ENCODE data around the gene SYNC.

SYNC gene

DNA sequence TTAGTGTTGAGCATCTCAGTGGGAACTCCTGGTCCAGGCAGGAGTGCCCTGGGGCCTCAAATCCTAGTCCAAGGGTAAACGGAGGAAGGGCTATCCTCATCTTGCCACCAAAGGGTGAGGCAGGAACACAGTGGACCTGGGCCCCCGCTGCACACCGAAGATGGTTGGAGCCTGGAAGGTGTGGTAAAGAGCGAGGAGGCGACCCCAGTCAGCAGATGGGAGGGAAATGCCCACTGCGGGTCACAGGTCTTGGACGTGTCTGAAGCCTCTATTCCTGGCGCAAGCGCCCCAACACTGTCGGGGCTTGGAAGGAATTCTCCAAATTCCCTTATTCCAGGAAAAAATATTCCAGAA is 38.5 kb upstream of the SYNC start:
- POLR2A ChIA-PET, result no interaction called here
- TF ChIP-seq FOXA1 (IDR thresholded peaks at IDR 0.05) (no peak), SP1 (IDR thresholded peaks at IDR 0.05) (no peak), ZNF384 (IDR thresholded peaks at IDR 0.05) (no peak), NFRKB (IDR thresholded peaks at IDR 0.05) (no peak), CTBP1 (IDR thresholded peaks at IDR 0.05; ENCODE audit: borderline replicate concordance) (no peak), HDGF (IDR thresholded peaks at IDR 0.05; ENCODE audit: borderline replicate concordance) (no peak), ELF4 (IDR thresholded peaks at IDR 0.05) (no peak), ARNT (IDR thresholded peaks at IDR 0.05) (no peak)
- CTCF ChIA-PET, result no interaction called here
- no peak for DNase-seq (ENCODE audit: extremely low spot score)

- DNase-seq (ENCODE audit: extremely low spot score), result no peak
- POLR2A ChIA-PET, result no interaction called here
- CTCF ChIA-PET, result no interaction called here
- TF ChIP-seq L3MBTL2 (conservative IDR thresholded peaks at IDR 0.05) (no peak), CTBP1 (IDR thresholded peaks at IDR 0.05; ENCODE audit: borderline replicate concordance) (no peak), BHLHE40 (IDR thresholded peaks at IDR 0.05; ENCODE audit: borderline replicate concordance) (no peak), FOXM1 (IDR thresholded peaks at IDR 0.05; ENCODE audit: borderline replicate concordance) (no peak), FOXA1 (IDR thresholded peaks at IDR 0.05) (no peak), ZNF384 (IDR thresholded peaks at IDR 0.05) (no peak), LEF1 (IDR thresholded peaks at IDR 0.05; ENCODE audit: borderline replicate concordance) (no peak), ELF4 (IDR thresholded peaks at IDR 0.05) (no peak)
Measured at GRCh38 chr1:32736812-32737791, 34.5 kb upstream of the SYNC start.

- CTCF ChIA-PET, result no interaction called here
- TF ChIP-seq FOXA1 (IDR thresholded peaks at IDR 0.05) (no peak), CTBP1 (IDR thresholded peaks at IDR 0.05; ENCODE audit: borderline replicate concordance) (no peak), SP1 (IDR thresholded peaks at IDR 0.05) (no peak), LEF1 (IDR thresholded peaks at IDR 0.05; ENCODE audit: borderline replicate concordance) (no peak)
- no peak for DNase-seq (ENCODE audit: extremely low spot score)
- POLR2A ChIA-PET, result interaction anchor here (1.0 kb wide), 1 partner anchor 22 kb away, joined by 4 read pairs; no protein-coding TSS in a partner anchor
Measured at GRCh38 chr1:32733582-32734321, 31.2 kb upstream of the SYNC start.

- peak; percentile 66 for DNase-seq (ENCODE audit: extremely low spot score)
- CTCF ChIA-PET, result interaction anchor here (0.8 to 2.5 kb wide), 5 partner anchors 12 to 281 kb away, joined by 3 to 18 read pairs (median 4); no protein-coding TSS in a partner anchor
- TF ChIP-seq HDGF (IDR thresholded peaks at IDR 0.05; ENCODE audit: borderline replicate concordance), result 0 out of 2 replicates have a peak, but pooled peaks have one; percentile 78
- TF ChIP-seq L3MBTL2 (conservative IDR thresholded peaks at IDR 0.05), result no peak
- POLR2A ChIA-PET, result interaction anchor here (0.9 to 3.0 kb wide), 5 partner anchors 9 to 78 kb away, joined by 3 to 19 read pairs (median 4); partner anchors contain the start of gene RBBP4
Measured at GRCh38 chr1:32729254-32730046, 26.9 kb upstream of the SYNC start.

DNA sequence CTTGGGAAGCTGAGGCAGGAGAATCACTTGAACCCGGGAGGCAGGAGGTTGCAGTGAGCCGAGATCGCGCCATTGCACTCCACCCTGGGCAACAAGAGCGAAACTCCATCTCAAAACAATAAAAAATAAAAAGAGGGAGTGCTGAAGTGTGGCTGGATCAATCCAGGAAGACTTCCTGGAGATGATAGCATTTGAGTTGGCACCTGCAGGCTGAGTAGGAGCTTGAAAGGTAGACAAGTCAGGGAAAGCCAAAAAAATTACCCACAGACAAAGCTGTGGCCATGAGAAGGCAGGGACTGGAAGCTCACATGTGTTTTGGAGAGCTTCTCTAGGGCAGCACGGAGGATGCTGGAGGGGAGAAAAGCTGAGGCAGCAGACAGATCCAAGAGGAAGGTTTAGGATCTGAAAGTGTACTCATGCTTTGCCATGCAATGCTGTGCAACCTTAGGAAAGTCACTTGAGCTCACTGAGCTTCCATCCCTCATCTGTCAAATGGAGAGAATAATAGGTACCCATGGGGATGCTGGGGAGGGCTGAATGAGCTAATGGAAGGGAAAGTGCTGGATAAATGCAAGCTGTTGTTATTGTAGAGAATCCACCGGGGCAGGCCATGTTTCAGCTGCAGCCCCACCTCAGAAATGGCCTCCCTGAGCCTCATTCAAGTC is 26.0 kb upstream of the SYNC start:
- POLR2A ChIA-PET, result interaction anchor here (0.9 to 3.0 kb wide), 5 partner anchors 8 to 78 kb away, joined by 3 to 19 read pairs (median 4); partner anchors contain the start of gene RBBP4
- no peak for DNase-seq (ENCODE audit: extremely low spot score)
- no peak for TF ChIP-seq FOXA1 (IDR thresholded peaks at IDR 0.05)
- TF ChIP-seq ELF4 (IDR thresholded peaks at IDR 0.05), result no peak
- no peak for TF ChIP-seq BHLHE40 (IDR thresholded peaks at IDR 0.05; ENCODE audit: borderline replicate concordance)
- TF ChIP-seq TARDBP (IDR thresholded peaks at IDR 0.05), result no peak
- CTCF ChIA-PET, result interaction anchor here (1.1 to 2.5 kb wide), 5 partner anchors 11 to 281 kb away, joined by 3 to 18 read pairs (median 4); no protein-coding TSS in a partner anchor

DNA sequence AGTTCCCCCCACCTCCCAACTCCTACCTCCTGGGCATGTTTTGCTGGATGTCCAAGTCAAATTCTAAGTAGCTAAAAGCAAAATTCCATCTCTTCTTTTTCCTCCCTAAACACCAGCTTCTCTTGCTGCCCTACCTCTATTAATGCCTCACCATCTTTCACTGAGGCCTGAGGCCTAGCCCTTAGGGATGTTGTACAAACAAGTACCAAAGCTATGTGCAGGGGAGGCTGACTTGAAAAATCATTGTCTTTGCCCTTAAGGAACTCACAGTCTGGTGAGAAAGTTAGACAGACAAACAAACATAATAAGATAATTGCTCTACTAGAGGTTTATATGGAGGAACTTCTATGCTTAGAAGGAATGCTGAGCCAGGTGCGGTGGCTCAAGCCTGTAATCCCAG is 25.3 kb upstream of the SYNC start:
- CTCF ChIA-PET, result interaction anchor here (0.6 to 2.5 kb wide), 3 partner anchors 15 to 144 kb away, joined by 4 to 18 read pairs (median 5); no protein-coding TSS in a partner anchor
- no peak for DNase-seq (ENCODE audit: extremely low spot score)
- no peak for TF ChIP-seq LEF1 (IDR thresholded peaks at IDR 0.05; ENCODE audit: borderline replicate concordance)
- TF ChIP-seq TARDBP (IDR thresholded peaks at IDR 0.05), result no peak
- POLR2A ChIA-PET, result interaction anchor here (1.8 to 3.0 kb wide), 2 partner anchors 11 to 77 kb away, joined by 4 to 19 read pairs; partner anchors contain the start of gene RBBP4

DNA sequence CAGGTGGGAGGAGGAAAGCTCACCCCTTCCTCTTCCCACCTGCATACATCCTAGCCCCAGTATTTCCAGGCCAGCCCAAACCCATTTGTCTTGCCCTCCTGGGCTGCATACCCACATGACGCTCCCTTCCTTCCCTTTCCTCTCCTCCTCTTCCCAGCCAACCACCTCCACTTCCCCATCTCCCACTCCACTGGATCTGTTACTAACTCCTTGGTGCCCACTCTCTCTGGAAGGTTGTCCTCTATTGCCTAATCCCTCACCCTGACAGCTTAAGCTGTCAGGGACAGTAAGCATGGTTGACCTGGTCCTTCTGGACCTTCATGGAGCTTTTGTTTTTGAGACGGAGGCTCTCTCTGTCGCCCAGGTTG is 23.0 kb upstream of the SYNC start:
- TF ChIP-seq SP1 (IDR thresholded peaks at IDR 0.05) (no peak), ARNT (IDR thresholded peaks at IDR 0.05) (no peak), FOXK2 (IDR thresholded peaks at IDR 0.05) (no peak), BHLHE40 (IDR thresholded peaks at IDR 0.05; ENCODE audit: borderline replicate concordance) (no peak), ELF4 (IDR thresholded peaks at IDR 0.05) (no peak), CTBP1 (IDR thresholded peaks at IDR 0.05; ENCODE audit: borderline replicate concordance) (no peak), ZNF384 (IDR thresholded peaks at IDR 0.05) (no peak), NFRKB (IDR thresholded peaks at IDR 0.05) (no peak), FOXA1 (IDR thresholded peaks at IDR 0.05) (no peak), PKNOX1 (IDR thresholded peaks at IDR 0.05) (no peak)
- no peak for DNase-seq (ENCODE audit: extremely low spot score)
- ChIA-PET CTCF (interaction anchor here (1.0 to 1.3 kb wide), 2 partner anchors 12 to 13 kb away, joined by 3 to 7 read pairs; no protein-coding TSS in a partner anchor), POLR2A (no interaction called here)

All from HEK293T (cell line).